OCI-LY7 (cell line): ENCODE data around the gene CACNA2D4. TPM values are rescaled to one million over a fixed set of nuclear protein-coding genes. Genes with fewer than 3 reads are reported as not detected.

Experiments
- BruUV-seq: library from RNA; stranded (reverse); fragments of 400-500 nt; replicated peaks from 2 replicates; lab custom pipeline; 2021; lab: Mats Ljungman, UMichigan
- CTCF ChIA-PET: fragments of 300-600 bp; sonication (Branson Sonifier 250); formaldehyde crosslinking; loops from one replicate; lab custom pipeline; 2022; ENCODE audit warnings: antibody characterized with exemption; ENCODE audit not compliant: unreplicated experiment; lab: Charles Lee
- POLR2A ChIA-PET: fragments of 300-600 bp; sonication (Branson Sonifier 250); formaldehyde crosslinking; loops from one replicate; lab custom pipeline; 2022; ENCODE audit warnings: antibody characterized with exemption; lab: Charles Lee
- DNase-seq: peaks from one replicate; pipeline ENCODE4 v3.0.0-alpha.2; 2015; ENCODE audit warnings: low spot score
- H2AFZ ChIP-seq: fragments of 200-600 bp; sonication (generic), shearing (Covaris generic); 2 replicates; pipeline ENCODE4 v1.6.1; 2014; ENCODE audit warnings: mild to moderate bottlenecking, antibody characterized with exemption, low read length, moderate library complexity
- H3K27ac ChIP-seq: fragments of 200-600 bp; sonication (generic); 2 replicates; pipeline ENCODE4 v1.5.1; 2014; ENCODE audit warnings: mixed run types, low read depth, mild to moderate bottlenecking, moderate library complexity, low read length, inconsistent platforms; ENCODE audit not compliant: poor library complexity, severe bottlenecking
- H3K36me3 ChIP-seq: fragments of 200-600 bp; sonication (generic); 2 replicates; pipeline ENCODE4 v1.6.1; 2014; ENCODE audit warnings: mild to moderate bottlenecking, antibody characterized with exemption, low read length, moderate library complexity, mixed read lengths; ENCODE audit not compliant: insufficient read depth
- H3K4me1 ChIP-seq: fragments of 200-600 bp; sonication (generic); 2 replicates; pipeline ENCODE4 v1.5.1; 2014; ENCODE audit warnings: mild to moderate bottlenecking, low read length; ENCODE audit not compliant: insufficient read depth, poor library complexity, severe bottlenecking
- H3K4me2 ChIP-seq: fragments of 200-600 bp; sonication (generic); 2 replicates; pipeline ENCODE4 v1.6.1; 2014; ENCODE audit warnings: mild to moderate bottlenecking, low read length
- H3K4me3 ChIP-seq: fragments of 200-600 bp; sonication (generic); 2 replicates; pipeline ENCODE4 v1.5.1; 2014; ENCODE audit warnings: mild to moderate bottlenecking, low read depth, low read length; ENCODE audit not compliant: poor library complexity, severe bottlenecking
- H3K79me2 ChIP-seq: fragments of 200-600 bp; sonication (generic); 2 replicates; pipeline ENCODE4 v1.6.1; 2016; ENCODE audit warnings: low read depth, mild to moderate bottlenecking, low read length, moderate library complexity, mixed read lengths; ENCODE audit not compliant: insufficient read depth
- H3K9me2 ChIP-seq: fragments of 200-600 bp; sonication (generic); 2 replicates; pipeline ENCODE4 v1.6.1; 2016; ENCODE audit warnings: mild to moderate bottlenecking, low read length, mixed read lengths; ENCODE audit not compliant: insufficient read depth
- H3K9me3 ChIP-seq: fragments of 200-600 bp; sonication (generic); 2 replicates; pipeline ENCODE4 v1.6.1; 2014; ENCODE audit warnings: mild to moderate bottlenecking, mixed run types, low read length, mixed read lengths
- H4K20me1 ChIP-seq: fragments of 200-600 bp; sonication (generic); 2 replicates; pipeline ENCODE4 v1.6.1; 2014; ENCODE audit warnings: mild to moderate bottlenecking, antibody characterized with exemption, low read length, moderate library complexity, mixed read lengths; ENCODE audit not compliant: insufficient read depth
- CTCF ChIP-seq: fragments of 200-600 bp; sonication (generic); conservative IDR thresholded peaks from 2 replicates; pipeline ENCODE4 v1.5.1; 2014; ENCODE audit warnings: mild to moderate bottlenecking, antibody characterized with exemption, low read length, moderate library complexity, mixed read lengths
- EZH2phosphoT487 ChIP-seq: fragments of 200-600 bp; sonication (generic); IDR thresholded peaks from 2 replicates; pipeline ENCODE4 v1.6.1; 2018; ENCODE audit warnings: low read depth, borderline replicate concordance, mild to moderate bottlenecking, mixed run types, antibody characterized with exemption, low read length, moderate library complexity, mixed read lengths
- intact Hi-C: fragments of 100-400 bp; cut with micrococcal nuclease; formaldehyde crosslinking; loops from one replicate; pipeline ENCODE4 v1.10.0; 2022; ENCODE audit not compliant: unreplicated experiment
- total RNA-seq, 2 experiments: library from RNA; depleted of rRNA in 1 of 2; stranded (reverse); fragments of >200 nt in 1 of 2; shearing (Covaris generic) in 1 of 2; gene quantifications; 2 replicates each; pipeline ENCODE4 v1.2.3, GENCODE V29; 2014 to 2022

Gene CACNA2D4
- total RNA-seq, 2 experiments from 2014 or later: 0.13 TPM; not detected in 1

DNA sequence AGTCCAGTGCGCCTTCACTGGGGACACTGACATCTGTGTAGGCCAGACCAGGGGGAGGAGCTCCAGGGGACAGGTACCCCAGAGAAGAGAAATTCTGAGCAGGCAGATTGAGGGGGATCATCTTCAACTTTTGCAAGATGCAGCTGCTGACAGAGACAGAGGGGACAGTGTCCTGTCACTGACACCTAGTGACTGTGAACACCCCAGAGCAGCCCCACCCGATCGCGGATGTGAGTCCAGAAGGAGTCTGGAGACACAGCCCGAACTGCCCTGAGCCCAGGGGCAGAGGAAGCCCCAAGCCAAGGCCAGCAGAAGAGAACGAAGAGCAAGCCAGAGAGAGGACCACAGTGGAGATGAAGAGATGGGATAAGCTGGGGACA, 119.8 kb downstream of the CACNA2D4 start:
- intact Hi-C loops: loop anchor here (10.0 kb wide), 1 partner anchor 486 kb away; no protein-coding TSS in a partner anchor
- POLR2A ChIA-PET: interaction anchor here (0.6 kb wide), 1 partner anchor 16 kb away, joined by 3 read pairs; no protein-coding TSS in a partner anchor
- H3K4me1 ChIP-seq: peaks cover 22% of the 10 kb centered on the region

GRCh38 chr12:1797991-1798640, 120.3 kb downstream of the CACNA2D4 start:
- no TSS peak for BruUV-seq
- Histone ChIP-seq H3K36me3 (no peaks in the 10 kb centered on the region), H3K4me3 (no peak overlapping the region), H3K4me1 (peaks cover 22% of the 10 kb centered on the region), H3K4me2 (no peak overlapping the region), H3K27ac (no peak overlapping the region), H3K79me2 (no peaks in the 10 kb centered on the region), H3K9me3 (no peaks in the 10 kb centered on the region), H2AFZ (no peak overlapping the region), H4K20me1 (no peaks in the 10 kb centered on the region), H3K9me2 (no peaks in the 10 kb centered on the region)
- CTCF ChIA-PET: no interaction called here
- DNase-seq: no peak
- POLR2A ChIA-PET: interaction anchor here (0.6 kb wide), 1 partner anchor 15 kb away, joined by 3 read pairs; no protein-coding TSS in a partner anchor
- intact Hi-C loops: loop anchor here (2.0 to 10.0 kb wide), 3 partner anchors 237 to 785 kb away; no protein-coding TSS in a partner anchor
- TF ChIP-seq EZH2phosphoT487 (no peak), CTCF (no peak)

More for the DNA sequence above, 119.8 kb downstream of the CACNA2D4 start:
- H3K9me3 ChIP-seq: no peaks in the 10 kb centered on the region
- BruUV-seq: no TSS peak
- CTCF ChIA-PET: no interaction called here
- H3K79me2 ChIP-seq: no peaks in the 10 kb centered on the region
- H2AFZ ChIP-seq: no peak overlapping the region
- H3K4me3 ChIP-seq: no peak overlapping the region
- no peak for DNase-seq
- no peaks in the 10 kb centered on the region for H4K20me1 ChIP-seq
- H3K27ac ChIP-seq: no peak overlapping the region
- no peak for TF ChIP-seq EZH2phosphoT487
- TF ChIP-seq CTCF: no peak
- H3K4me2 ChIP-seq: no peak overlapping the region
- no peaks in the 10 kb centered on the region for H3K36me3 ChIP-seq
- H3K9me2 ChIP-seq: no peaks in the 10 kb centered on the region
